HG02981 (cell line): ENCODE data around the gene RIBC2.
A peak's percentile ranks its signal among the peaks of the same experiment; 100 is the strongest.
"Not testable (repeated sequence)": the region's sequence is repeated elsewhere in the genome, so short reads cannot be mapped to it uniquely, and the experiment has no call there.

Source experiments
- ATAC-seq: cut with Tn5 transposase; IDR thresholded peaks from one replicate; pipeline ENCODE4 v1.9.1; 2021; ENCODE audit warnings: mild to moderate bottlenecking, moderate library complexity; ENCODE audit not compliant: unreplicated experiment

The RIBC2 gene, protein sequence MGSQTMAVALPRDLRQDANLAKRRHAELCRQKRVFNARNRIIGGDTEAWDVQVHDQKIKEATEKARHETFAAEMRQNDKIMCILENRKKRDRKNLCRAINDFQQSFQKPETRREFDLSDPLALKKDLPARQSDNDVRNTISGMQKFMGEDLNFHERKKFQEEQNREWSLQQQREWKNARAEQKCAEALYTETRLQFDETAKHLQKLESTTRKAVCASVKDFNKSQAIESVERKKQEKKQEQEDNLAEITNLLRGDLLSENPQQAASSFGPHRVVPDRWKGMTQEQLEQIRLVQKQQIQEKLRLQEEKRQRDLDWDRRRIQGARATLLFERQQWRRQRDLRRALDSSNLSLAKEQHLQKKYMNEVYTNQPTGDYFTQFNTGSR

DNA sequence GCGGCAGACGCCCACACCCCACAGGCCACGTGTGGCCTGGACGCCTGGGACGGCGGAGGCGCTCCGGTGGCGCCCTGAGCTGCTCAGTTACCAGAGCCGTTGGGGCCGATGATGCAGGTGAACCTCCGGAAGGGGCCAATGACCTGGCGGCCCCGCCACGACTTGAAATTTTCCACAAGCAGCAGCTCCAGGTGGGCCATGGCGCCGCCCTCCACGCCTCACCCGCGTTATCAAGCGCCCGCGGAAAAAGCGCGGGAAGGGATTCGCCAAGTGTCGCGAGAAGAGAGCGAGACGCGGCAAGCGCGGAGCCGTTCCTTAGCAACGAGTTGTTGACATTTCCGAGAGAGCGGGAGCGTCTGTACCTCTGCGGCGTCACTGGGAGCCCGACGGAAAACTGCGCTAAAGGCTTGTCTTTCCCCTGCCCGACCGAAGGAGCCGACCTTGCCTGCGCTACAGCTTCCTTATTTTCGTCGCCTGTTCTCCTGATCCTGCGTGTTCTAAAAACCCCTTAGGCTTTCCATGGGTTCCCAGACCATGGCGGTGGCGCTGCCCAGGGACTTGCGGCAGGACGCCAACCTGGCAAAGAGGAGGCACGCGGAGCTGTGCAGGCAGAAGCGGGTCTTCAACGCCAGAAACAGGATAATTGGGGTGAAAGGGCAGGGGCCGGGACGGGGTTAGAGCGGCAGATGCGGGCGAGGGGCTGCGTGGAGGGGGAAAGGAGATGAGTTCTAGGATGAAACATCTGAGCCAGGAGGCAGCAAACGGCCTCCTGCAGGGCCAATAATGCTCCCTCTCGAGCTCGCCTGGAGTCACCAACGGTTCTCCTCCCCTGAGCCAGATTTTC is at the start of gene RIBC2, which contains the start of gene SMC1B:
RIBC2 (plus strand) TSS at position 326 of the 844 bp plus-strand sequence; CDS start at position 520, 194 bp downstream.
SMC1B (minus strand) TSS at position 232 of the 844 bp plus-strand sequence; CDS start at position 200, 32 bp downstream.
- ATAC-seq: no peak

DNA sequence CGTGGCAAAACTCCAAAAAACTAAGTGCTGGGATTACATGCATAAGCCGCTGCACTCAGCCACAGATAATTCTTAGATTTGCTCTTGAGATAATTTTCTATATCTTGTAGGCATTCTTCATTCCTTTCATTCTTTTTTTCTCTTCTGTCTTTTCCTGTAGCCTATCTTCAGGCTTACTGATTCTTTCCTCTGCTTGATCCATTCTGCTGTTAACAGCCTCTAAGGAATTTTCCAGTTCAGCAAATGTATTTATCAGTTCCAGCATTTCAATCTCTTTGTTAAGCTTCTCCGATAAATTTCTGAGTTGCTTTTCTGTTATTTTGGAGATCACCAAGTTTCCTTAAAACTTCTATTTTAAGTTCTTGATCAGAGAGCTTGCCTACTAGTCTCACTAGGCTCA is 46.8 kb upstream of the RIBC2 start:
- ATAC-seq: no peak

DNA sequence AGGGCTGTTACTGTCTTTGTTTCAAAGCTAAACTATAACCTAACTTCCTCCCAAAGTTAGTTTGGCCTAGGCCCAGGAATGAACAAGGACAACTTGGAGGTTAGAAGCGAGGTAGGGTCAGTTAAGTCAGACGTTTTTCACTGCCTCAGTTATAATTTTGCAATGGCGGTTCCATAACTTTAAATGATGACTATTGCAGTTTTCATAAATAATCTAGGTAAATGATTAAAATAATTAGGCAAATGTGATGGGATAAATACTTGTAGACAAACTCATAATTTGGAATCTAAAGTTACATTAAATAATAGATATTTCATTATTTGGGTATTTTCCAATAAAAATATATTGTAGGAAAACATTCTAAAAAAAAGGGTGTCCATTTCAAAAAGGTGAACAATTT is 39.9 kb upstream of the RIBC2 start:
- ATAC-seq: not testable (repeated sequence)

DNA sequence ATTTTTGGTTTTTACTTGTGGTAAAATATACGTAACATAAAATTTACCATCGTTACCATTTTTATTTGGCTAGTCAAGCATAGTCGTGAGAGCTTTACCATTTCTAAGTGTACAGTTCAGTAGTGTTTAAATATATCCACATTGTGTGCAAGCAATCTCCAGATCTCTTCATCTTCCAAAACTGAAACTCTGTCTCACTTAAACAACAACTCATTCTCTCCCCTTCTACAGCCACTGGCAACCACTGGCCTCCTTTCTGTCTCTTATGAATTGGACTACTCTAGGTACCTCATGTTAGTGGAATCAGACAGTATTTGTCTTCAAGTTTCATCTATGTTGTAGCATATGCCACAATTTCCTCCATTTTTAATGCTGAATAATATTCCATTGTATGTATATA is 37.5 kb upstream of the RIBC2 start:
- ATAC-seq: peak; percentile 77

DNA sequence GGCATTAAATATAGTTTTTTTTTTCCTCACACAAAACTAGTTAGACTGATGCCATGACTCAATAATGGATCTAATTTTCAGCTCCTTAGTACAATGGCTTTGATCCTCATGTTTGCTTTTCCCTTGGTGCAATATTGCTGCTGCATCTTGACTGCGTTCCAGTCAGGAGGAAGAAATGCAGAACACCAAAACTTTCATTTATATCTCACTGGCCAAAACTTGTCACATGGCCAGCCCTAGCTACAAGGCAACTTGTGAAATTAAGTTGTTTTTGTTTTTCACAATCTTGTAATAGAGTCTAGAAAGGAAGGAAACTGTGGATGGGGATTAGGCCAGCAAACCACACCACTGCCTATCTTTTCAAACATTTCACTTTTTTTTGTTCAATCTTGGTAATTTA is 36.8 kb upstream of the RIBC2 start:
- no peak for ATAC-seq

DNA sequence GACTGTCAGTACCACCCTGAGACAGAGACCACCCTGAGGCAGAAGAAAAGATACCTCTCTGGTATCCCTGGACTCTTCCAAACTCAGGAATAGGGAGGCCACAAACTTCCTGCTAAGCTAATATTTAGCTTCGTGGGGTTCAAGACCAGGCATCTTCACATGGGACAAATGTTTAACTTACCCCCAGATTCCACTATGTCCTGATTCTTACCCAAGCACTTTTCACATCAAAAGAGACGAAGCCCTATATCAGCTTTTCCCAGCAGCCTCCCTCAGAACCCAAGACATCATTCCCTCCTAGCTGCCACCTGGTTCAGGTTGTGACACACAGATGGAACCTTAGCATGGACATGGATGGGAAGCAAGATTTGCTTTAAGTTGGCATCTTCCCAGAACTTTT is 32.1 kb upstream of the RIBC2 start:
- no peak for ATAC-seq

DNA sequence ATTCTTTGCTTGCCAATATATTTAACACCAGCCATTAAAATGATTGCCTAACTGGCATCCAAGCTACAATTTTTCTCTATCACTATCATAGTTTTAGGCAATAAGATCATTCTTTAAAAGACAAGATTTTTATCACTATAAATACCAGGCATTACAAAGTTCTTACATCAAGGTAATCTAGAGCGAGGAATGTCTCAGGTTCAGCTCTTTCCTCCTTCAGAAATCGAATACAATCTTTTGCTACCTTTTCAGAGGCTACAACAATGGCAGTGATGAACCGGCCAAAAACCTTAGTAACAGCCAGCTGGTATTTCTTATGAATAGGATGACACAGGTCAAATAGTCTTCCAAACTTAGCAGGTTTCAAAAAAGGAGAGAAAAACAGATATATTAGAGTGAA is 23.9 kb upstream of the RIBC2 start:
- ATAC-seq: no peak

DNA sequence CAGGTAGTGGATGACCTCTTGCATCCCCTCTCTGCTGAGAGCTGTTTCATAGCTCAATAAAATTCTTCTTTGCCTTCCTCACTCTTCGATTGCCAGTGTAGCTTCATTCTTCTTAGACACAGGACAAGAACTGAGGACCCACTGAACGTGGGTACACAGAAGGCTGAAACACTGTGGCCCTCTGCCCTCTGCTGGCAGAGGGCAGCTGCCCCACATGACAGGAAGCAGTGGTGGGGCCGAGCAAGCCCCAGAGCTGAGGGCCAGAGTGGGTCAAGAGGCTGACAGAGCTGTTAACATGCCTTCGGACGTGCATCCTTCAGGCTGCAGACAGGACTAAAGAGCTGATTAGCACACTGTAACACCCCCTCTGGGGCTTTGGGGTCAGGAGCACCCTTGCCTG is 15.7 kb upstream of the RIBC2 start:
- no peak for ATAC-seq

DNA sequence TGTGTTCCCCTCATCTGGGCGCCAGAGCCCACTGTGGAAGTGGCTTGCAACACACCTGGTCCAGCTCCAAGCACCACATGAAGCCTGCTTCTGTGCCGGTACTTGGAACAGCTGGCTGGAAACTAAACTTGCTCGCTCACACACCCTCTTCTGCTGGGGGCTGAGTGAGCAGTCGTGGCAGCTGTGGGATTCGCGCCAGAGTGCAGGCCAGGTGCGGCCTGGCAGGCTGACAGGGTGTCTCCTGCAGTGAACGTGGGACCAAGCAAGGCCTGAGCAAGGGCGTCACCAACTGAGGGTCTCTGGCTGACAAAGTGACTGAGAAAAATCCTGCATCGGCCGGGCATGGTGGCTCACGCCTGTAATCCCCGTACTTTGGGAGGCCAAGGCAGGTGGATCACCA is 15.3 kb upstream of the RIBC2 start:
- no peak for ATAC-seq

DNA sequence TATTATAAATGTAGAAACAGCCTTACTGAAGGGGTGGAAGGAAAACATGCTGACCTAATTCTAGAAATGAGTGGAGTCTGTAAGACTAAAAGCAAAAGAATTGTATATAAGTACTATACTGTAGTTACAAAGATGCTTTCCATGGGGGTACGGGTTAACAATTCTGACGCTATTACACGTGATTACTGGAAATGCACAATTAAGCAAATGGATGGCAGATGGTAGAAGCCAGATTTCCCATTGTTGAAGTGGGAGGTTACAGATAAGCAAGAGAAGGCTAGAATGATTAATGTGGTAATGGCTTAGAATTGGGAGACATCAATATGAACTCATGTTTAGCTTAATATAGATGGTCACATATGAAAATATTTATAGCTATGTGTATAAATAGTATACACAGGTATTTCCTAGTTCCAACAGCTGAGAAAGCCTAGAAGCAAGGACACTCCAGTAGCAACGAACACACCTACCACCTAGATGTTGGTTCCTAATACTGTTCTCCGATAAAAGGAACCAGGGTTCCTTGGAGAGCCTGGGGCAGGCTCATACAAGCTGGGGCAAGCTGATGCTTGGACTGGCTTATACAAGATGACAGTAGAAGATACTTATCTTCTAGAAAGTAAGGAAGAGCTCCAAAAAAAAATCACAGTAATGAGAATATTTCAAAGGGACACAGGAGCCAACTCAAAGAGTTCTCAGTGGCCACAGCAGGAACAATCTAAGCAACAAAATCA is 13.6 kb upstream of the RIBC2 start:
- ATAC-seq: no peak

DNA sequence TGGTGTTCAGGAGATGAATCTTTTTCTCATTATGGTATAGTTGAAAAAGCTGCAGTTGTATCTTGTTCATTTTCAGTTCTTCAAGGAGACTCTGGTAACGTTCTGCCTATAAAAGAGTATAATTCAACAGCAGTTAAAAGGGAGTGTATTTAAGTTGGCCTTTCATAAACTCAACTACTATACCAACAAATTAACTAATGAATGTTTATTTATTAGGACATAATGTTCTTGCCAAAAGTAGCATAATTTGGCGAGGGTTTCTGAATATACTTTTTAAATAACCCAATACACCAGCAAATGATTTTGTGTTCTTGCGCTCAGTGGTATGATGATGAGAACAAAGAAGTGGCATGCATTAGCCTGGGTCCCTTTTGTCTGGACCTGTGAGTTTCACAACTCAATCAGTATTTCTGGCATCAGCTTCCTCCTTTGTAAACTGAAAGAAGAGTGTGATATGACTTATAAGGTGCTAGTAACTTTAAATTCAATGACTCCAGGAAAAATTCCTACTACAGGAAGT is 11.0 kb upstream of the RIBC2 start:
- no peak for ATAC-seq

DNA sequence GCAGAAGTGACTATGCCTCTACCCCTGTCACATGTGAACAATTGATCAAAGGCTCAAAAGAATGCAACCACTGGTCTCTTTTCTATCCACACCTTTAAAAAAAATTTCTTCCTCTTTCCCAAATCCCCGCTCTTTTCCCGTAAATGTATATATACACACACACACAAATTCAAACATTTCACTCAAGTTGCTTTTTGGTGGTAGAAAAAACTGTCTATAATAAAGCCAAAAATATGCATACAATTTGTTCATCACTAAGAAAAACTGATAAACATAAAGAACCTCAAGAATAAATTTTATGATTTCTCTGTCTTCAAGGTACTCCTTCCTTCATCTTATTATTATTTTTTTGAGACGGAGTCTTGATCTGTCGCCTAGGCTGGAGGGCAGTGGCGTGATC is 5.7 kb upstream of the RIBC2 start:
- ATAC-seq: no peak

DNA sequence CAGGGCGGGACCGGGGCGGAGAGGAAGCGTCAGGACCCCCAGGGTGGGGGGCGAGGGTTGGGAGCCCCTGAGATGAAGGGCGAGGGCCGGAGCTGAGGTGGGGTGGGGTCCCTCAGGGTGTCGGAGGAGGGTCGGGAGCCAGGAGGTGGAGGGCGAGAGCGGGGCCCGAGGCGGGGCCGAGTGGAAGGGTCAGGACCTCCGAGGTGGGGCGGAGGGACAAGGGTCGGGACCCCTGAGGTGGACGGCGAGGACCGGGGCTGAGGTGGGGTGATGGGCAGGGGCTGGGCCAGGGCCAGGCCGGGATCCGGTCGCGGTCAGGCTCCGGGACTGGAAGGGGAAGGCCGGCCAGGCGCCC is 503 bp upstream of the RIBC2 start:
- ATAC-seq: no peak

DNA sequence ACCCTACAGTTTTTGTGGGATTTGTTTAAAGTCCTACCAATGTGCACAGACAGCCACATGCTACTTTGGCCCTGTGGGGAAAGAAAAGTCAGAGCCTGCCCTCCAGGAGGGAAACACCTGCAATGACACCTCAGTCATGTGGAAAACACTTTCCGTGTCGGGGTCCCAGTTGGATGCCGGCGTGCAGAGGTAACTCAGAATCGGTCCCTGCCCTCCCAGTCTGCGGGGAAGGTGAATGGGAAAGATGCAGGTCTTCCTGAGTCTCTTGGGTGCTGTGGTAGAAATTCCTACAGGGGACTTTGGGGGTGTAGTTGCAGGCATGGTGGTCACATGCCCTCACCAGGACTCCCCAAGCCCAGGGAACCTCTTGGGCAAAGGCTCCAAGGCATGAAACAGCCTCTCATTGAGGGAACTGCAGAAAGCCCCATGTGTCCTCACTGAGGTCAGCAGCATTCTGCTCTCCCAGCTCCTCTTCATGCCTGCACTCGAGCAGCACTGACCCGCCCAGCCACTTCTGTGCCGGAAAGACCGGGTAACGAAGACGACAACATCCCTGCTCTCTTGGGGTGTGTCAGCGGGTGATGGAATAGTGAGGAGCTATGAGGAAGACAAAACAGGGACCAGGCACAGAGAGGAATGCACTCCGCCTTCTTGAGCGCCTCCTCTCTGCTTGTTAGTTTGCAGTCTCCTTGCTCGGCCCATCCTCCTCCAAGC is 4.7 kb downstream of the RIBC2 start:
- ATAC-seq: no peak

DNA sequence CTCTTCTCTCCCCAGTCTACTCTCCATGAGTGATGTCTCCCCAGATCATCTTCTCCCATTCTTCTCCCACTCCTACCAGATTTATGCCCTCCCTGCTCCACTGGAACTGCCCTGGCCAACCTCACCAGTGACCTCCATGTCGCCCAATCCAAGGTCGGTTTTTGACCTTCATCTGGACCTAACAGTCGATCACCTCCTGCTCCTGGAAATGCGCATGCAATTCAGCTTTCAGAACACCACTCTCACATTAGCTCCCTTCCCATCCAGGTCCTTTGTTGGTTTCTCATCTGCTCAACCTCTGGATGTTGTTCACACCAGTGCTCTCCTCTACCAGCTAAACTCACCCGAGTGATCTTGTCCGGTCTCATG is 5.3 kb downstream of the RIBC2 start:
- no peak for ATAC-seq

DNA sequence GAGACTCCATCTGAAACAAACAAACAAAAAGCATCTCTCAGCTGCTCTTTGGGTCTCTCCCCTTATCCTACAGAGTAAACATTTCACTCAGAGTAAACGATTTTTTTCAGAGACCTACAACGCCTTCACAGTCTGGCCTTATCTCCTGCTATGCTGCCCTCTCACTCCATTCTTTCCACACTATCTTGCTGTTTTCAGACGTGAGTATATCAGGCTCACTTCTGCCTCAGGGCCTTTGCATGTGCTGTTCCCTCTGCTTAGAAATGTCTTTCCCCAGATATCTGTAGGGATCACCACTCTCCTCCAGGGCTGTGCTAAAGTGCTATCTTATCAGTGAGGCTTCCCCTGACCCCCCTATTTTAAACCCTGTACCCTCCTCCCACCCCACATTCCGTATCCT is 6.5 kb downstream of the RIBC2 start:
- no peak for ATAC-seq

DNA sequence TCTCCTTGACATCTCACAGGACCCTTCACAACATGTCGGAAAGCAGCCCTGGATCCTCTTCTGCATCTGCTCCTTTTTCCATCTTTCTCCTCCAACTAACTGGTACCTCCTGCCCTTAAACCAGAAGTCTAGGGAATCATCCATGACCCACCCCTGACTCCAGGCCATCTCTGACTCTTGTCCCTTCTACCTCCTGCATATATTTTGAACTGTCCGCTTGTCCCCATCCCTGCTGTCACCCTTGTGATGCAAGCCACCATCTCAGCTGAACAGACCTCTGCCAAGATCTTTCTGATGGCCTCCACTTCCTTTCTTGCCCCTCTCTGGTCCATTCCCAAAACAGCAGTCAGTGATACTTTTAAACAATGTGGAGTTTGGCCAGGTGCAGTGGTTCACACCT is 7.0 kb downstream of the RIBC2 start:
- ATAC-seq: no peak

DNA sequence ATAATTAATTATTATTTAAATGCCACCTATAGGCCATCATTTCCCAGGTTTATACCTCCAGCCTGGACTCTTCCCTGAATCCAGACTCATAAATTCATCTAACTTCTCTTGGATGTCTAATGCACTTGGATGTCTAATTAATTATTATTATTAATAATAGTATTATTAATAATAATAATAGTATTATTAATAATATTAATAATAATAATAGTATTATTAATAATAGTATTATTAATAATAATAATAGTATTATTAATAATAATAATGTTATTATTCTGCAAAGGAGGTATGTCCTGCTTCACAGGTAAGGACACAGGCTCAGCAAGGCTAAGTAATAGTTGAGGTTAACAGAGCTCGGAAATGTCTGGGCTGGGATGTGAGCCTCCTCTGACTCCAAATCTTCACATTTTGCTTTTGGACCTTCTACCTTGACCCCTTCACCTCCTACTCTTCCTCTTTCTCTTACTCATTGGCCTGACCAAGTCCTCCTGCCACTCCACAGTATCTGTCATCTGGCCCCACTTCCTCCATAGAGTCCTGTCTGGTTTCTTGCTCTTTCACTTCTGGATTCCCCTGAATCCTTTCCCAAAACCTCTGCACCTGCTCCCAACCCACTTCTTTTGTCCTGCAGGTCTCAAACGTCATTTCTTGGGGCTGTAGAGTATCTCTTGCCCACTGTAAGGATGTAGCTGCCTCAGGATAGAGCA is 8.0 kb downstream of the RIBC2 start:
- no peak for ATAC-seq

DNA sequence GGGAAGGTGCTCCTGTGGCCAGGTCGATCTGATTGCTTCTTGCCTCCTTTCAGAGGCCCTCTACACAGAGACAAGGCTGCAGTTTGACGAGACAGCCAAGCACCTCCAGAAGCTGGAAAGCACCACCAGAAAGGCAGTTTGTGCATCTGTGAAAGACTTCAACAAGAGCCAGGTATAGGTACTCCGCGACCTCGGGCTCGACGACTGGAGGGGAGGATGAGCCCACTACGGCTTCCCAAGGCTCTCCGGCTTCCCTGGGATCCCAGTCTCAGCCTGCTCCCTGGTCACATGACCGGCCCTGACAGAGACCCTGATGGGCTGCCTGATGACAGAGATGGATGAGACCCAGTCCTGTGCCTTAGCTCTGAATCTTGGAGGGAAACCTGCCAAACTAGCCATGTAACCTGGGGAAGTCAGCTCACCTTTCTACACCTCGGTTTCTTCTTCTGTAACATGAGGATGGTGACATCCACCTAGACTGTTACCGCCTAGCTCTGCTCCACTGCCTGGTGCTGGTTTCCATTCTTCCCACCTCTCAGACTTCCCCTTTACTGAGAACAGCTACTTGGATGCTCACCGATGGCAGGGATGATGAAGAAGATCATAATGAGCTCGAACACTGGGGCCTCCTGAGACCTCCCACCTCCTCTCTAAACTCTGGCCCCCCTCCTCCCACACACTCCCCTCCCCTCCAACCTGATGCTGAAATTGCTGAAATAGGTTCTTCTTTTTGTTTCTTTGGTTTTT is 8.9 kb downstream of the RIBC2 start:
- no peak for ATAC-seq
